GM19452 (cell line): ENCODE data around the gene SEC14L1.
"Not testable (repeated sequence)": the region's sequence is repeated elsewhere in the genome, so short reads cannot be mapped to it uniquely, and the experiment has no call there.

ENCODE experiments used
- ATAC-seq: cut with Tn5 transposase; IDR thresholded peaks from one replicate; pipeline ENCODE4 v1.9.1; 2021; ENCODE audit not compliant: unreplicated experiment

Gene SEC14L1

DNA sequence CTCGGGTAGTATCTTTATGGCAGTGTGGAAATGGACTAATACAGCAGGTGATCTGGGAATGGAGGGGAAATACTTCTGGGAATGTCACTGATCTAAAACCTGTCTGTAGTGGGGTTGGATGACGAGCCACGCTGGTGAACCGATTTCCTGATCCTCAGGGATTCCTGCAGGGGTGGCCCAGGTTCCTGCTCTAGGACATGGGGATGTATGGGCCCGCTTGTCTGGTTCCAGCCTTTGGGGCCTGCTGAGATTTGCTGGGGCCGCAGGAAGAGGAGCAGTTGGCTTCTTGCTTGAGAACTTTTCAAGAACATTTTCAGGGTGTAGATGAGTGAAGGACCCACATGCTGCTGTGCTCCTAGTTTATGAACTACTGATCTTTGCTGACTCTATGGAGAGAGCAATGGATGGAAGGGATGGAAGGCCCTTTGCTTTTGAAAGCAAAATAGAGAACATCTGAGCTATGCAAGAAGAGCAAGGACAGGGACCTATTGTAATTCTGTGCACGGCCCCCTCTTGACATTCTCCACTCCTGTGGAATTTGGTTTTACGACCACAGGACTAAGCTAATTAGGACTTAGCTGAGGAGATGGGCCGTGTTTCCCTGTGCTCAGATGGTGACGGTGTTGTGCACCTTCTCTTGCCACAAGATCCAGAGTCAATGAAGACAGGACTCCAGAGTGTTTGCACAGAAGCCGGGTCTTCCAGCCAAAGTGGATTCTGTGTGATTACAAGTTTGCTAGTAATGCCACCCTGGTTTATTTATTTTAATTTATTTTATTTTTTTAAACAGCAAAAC is 90.5 kb downstream of the SEC14L1 start:
- ATAC-seq, result no peak

DNA sequence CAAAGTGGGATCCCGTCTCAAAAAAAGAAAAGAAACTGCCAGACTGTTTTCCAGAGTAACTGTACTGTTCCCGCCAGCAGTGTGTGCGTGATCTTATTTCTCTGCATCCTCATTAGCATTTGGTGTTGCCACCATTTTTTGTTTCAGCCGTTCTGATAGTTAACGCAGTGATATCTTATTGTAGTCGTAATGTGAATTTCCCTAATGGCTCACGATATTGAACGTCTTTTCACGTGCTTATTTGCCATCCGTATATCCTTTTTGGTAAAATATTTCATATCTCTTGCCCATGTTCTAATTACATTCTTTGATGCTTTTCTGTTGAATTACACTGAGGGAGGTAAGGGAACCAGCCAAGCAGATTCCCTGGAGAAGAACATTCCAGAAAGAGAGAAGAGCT is 92.4 kb downstream of the SEC14L1 start:
- ATAC-seq, result no peak

DNA sequence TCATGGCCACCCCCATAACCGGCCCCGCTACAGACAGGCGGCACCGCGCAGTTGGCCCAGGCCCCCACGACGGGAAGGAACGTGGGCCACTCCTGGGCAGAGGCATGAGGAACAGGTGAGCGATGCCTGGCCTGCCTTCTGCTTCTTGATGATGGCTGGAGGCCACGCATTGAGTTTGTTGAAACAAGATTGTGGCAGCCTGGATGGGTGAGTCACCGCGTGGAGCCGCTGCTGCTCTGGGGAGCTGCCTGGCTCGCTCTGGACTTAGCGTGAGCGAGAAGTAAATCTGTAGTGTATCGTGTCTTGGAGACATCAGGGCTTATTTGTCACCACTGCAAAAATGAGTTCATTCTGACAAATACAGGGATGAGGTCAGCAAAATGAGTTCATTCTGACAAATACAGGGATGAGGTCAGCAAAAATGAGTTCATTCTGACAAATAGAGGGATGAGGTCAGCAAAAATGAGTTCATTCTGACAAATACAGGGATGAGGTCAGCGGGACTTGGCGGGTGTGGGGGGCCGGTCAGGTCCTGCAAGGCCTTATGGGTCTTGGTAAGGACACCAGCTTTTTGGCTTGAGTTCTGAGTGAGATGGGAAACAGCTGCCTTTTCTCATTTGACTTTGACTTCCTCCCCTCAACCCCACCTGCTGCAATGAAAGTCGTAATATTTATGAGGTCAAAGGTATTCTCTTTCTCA is 93.0 kb downstream of the SEC14L1 start:
- no peak for ATAC-seq

DNA sequence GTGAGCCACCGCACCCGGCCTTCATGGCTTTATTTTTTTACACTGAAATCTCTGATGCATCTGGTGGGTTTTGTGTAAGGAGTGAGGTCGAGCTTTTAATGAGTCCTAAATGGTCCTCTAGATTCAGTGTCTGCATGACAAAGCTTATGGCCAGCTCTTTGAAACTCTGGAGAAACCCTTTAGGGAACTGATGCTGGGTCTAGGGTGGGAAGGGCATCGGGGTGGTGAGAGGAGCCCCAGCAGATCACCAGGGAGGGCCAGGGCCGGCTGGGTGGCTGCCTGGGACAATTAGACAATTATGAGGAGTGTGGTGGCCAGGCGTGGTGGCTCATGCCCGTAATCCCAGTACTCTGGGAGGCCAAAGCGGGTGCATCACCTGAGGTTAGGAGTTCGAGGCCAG is 93.9 kb downstream of the SEC14L1 start:
- ATAC-seq, result no peak

DNA sequence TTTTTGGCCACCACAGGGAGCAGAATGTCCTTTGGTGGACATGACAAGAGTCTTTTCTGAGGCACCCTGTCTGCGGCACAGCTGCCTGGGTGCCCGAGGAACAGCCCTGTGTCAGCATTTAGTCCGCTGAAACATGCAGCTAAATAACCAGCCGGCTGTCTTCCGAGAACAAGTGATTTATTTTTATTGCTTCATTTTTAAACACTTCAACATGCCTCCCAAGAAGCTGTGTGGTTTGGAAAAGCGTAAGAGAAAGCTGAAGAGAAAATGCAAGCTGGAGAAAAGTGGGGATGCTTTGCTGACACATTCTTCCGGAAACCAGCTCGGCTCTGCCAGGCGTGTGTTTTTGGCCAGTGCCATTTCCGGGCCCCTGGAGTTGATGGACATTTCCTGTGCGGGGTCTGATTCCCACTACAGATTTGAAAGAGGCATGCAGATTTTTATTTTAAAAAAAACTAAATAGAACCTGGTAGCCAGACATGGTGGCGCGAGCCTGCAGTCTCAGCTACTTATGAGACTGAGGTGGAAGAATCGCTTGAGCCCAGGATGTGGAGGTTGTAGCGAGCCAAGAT is 94.7 kb downstream of the SEC14L1 start:
- ATAC-seq, result no peak

DNA sequence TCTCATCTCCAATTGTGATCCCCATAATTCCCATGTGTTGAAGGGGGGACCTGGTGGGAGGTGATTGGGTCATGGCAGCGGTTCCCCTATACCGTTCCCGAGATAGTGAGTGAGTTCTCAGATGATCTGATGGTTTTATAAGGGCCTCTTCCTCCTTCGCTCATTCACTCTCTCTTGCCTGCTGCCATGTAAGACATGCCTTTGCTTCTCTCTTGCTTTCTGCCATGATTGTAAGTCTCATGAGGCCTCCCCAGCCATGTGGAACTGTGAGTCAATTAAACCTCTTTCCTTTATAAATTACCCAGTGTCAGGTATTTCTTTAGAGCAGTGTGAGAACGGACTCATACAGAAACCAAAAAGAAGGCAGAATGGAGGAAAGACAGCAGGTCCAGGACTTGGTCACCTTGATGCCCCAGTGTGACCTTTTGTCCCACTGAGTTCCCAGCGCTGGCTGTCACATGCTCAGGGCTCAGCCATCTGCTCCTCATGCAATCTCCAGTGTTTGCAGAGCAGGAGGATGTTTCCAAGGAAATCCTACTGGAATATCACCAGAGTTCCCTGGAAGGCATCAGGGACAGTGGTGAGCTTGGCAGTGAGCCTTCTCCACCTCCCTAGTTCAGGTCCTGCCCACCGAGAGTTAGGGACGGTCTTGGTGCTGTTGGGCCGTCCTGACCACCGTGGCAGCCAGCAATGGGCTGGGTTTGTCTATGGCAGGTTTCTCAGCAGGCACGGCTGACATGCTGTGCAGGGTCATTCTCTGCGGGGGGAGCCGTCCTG is 96.7 kb downstream of the SEC14L1 start:
- ATAC-seq, result no peak

DNA sequence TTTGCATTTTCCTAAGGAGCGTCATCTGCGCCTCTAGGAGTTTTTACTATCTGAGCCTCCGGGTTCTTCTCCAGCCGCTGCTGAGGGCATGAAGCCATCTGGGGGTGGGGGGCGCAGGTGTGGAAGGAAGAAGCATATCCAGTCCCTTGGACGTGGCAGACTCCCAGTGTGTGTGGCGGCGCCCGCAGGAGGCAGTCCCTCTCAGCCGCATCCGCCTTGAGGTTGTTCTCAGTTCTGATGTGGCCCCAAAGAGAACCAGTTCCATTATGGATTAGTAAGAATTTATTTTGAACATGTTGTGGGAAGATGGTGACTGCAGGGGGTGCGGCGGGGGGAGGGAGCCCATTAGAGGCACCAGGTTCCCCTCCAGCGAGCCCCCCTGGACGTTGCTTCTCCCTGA is 100.2 kb downstream of the SEC14L1 start:
- no peak for ATAC-seq

DNA sequence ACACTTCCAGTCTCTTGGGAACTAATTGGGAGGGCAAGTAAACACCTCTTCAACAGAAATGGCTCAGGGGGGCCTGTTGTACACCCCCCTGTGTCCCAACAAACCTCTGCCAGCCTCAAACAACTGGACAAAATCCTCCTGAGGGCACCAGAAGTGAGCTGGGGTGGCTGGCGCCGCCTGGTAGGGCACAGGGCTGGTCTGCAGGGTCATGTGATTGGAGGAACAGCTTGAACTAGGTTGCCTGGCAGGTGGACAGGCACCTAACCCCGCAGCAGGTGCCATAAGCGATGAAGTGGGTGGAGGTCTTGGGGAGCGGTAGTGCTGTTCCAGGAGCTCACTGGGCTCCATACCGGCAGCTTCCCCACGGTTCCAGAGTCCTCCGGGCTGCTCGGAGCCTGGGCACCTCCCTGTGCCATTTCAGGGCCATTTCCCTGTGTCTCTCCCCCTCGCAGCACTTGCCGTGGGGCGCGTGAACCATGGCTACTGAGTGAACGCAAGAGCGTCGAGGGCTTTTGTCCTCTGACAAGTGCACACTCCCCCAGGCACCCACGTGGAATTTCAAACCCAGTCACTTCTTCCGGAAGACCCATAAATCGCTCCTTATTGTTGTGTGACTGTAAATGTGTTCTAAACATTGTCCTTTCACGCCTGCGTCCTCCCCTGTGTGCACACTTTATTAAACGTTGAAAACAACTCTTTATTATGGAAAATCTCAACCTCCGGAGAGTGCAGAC is 101.5 kb downstream of the SEC14L1 start:
- ATAC-seq, result no peak

DNA sequence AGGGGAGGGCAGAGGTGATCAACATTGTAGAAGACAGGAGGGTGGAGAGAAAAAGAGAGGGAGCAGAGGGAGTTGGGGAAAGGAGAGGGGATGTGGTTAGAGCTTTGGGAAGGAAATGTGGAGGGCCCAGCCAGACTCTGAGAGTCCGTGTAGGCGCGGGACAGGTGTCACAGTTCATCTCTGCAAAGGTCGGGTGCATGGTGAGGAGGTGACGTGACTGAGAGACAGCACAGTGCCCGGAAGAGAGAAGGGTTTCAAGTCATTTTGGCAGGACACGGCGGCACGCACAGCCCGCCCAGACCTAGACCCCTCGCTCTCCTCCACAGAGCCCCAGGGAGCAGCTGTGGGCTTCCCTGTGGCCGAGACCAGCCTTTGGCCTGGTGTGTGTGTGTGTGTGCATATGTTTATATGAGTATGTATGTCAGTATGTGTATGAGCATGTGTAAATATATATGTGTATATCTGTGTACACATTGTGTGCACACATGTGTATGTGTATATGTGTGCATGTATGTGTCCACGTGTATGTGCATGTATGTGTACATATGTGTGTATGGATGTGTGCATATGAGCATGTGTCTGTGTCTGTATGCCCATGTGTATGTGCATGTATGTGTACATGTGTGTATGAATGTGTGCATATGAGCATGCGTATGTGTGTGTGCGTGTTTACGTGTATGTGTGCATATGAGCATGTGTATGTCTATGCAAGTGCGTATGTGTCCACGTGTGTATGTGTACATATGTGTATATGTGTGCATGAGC is 104.6 kb downstream of the SEC14L1 start:
- ATAC-seq, result peak; percentile 62

DNA sequence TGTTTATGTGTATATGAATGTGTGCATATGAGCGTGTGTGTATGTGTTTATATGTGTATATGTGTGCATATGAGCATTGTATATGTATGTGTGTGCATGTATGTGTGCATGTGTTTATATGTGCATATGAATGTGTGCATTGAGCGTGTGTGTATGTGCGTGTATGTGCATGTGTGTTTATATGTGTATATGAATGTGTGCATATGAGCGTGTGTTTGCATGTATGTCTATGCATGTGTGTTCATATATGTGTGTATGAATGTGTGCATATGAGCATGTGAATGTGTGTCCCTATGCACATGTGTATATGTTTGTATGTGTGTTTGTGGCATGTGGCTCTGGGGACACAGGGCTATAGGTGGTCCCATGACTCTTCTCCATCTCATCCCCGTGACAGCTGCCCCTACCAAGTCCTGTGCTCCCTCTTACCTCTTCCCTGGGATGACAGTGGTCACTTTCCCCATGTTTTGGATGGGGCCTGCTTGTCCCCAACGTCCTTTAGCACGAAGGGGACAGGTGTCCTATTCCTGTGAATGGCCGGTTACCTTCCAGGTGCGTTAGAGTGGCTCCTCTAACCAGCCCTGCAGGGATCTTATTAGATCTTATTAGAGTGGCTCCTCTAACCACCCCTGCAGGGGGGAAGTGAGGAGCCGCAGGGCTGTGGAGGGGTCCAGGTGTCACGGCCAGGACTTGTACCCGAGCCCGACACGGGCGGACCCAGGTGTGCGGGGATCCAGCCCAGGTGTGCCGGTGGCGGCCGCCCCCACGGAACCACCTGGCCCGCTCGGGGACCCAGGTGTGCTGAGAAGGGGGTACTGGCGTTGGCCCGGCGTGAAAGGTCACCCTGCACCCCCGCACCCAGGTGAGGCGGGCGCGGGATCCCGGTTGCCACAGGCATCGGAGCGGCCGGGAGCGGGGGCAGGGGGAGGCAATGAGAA is 105.6 kb downstream of the SEC14L1 start:
- no peak for ATAC-seq

DNA sequence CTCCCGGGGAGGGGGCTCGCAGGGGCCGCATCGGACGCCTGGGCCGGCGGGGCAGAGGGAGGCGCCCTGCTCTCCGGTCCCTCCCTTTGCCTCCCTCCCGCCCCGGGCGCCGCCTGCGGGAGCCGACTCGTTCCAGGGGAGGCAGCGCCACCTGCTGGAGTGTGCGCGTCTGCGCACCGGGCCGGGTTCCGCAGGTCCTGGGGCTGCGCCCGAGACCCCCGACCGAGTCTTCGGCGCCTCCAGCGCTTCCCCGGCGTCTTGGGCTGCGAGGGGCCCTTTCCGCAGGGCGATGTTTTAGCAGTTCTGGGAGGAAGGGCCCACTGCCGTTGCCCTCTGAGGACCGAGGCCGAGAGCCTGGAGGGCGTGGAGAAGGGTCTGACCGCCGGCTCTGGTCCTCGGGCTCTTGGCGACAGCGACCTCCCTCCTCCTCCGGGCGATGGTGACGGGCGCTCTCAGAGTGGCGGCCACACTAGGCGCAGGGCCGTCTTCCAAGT is 106.3 kb downstream of the SEC14L1 start:
- peak; percentile 69 for ATAC-seq

DNA sequence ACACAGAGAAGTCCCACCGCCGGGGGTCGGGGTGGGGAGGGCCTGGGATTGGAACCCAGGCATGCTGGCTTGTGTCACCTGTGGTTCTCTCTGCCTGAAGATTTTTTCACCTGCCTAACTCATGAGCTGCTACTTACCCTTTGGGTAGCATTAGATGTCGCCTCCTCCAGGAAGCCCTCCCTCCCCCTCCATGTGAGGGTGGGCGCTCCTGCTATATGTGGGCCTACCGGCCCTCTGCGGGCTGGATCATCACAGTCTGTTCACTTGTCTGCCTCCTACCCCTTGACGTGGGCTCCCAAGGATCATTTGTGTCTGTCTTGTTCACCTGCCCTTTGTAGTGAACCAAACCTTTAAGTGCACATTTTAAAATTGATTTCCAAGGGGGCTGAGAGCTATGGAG is 106.8 kb downstream of the SEC14L1 start:
- ATAC-seq, result no peak

DNA sequence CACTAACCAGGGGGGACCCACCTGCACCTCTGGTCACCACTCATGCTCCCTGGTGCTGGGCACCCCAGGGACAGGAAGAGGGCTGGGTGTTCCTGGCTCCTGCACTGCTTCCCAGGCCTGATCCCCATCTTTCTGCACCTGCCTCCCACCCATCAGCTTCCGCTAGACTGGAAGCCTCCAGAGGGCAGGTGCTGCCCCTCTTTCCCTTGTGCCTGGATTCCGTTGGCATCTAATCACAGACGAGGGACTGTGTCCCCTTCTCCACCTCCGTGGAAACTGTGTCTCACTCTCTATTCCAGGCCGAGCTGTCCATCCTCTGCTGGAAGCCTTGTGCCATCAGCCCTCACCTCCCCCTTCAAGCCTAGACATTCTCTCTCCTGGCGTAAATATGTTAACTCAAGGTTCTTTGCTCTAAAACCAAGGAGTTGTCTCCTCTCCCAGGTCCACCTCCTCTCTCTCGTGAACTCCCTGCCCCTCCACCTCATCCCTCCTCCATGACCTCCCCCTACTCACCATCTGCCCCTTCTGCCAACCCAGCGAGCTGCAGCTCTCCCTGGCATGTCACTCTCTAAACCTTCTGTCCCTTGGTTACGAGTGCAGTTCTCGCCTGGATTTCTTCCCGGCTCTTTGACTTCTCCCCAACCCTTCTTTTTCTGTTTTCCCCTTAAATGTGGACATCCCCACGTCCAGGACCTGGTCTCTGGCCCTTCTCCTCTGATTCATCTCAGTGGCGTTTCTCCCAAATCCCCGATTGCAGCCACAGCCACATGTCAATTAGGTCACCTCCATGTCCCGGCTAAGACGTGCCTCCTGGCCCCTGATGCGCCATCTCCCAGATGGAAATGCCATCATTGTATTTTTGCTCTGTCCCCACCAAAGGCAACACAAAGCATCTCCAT is 107.7 kb downstream of the SEC14L1 start:
- no peak for ATAC-seq

DNA sequence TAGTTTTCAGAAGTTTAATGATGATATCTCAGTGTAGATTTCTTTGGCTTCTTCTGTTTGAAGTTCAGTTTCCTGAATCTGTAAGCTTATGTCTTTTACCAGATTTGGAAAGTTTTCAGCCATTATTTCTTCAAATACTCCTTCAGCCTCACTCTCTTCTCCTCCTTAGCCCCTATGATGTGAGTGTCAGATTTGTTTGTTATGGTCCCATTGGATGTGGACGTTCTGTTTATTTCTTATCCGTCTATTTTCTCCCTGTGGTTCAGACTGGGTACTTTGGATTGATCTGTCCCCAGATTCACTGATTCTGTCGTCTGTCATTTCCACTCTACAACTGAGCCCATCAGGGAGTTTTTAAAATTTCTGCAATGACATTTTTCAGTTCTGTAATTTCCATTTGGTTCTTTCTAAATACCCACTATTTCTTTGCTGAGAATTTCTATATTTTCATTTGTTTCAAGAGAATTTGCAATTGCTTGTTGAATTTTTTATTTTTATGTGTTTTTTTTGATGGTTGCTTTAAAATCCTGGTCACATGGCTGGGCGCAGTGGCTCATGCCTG is 110.9 kb downstream of the SEC14L1 start:
- ATAC-seq, result no peak

DNA sequence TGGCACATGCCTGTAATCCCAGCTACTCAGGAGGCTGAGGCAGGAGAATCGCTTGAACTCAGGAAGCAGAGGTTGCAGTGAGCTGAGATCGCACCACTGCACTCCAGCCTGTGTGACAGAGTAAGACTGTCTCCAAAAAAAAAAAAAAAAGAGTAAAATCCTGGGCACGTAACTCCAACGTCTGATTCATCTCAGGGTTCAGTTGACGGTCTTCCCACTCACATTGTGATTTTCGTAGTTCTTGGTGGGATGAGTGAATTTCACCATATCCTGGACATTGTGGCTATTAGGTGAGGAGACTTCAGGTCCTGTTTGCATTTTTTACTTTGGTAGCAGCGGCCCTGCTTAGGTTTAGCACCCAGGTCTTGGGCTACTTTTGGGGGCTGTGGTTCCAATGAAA is 111.5 kb downstream of the SEC14L1 start:
- ATAC-seq, result not testable (repeated sequence)

DNA sequence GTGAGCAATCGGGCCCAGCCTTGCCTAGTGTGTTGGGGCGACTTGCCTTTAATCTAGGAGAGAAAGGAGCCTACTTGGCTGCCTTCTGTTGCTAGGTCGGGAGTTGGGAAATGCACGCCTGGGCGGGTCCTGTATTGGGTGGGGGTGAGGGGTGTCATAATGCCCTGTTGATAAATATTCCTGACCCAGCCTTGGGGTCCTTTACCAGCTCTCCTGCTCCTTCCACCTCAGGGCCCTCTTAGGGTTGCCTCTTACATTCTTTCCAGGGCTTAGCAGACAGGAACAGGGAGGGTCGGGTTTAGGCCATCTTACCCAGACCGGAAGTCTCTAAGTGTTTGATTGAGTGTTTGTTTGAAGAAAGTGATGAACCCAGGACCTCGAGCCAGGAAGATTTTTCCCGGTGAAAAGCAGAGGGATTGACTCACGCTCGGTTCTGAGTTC is 112.9 kb downstream of the SEC14L1 start:
- ATAC-seq, result no peak
